ENCODE data around the gene HOXA6. TPM values are rescaled to one million over a fixed set of nuclear protein-coding genes. Genes with fewer than 3 reads are reported as not detected.

HOXA6 gene
- total and polyA plus RNA-seq, 2 experiments from 2014 or later, result not detected

DNA sequence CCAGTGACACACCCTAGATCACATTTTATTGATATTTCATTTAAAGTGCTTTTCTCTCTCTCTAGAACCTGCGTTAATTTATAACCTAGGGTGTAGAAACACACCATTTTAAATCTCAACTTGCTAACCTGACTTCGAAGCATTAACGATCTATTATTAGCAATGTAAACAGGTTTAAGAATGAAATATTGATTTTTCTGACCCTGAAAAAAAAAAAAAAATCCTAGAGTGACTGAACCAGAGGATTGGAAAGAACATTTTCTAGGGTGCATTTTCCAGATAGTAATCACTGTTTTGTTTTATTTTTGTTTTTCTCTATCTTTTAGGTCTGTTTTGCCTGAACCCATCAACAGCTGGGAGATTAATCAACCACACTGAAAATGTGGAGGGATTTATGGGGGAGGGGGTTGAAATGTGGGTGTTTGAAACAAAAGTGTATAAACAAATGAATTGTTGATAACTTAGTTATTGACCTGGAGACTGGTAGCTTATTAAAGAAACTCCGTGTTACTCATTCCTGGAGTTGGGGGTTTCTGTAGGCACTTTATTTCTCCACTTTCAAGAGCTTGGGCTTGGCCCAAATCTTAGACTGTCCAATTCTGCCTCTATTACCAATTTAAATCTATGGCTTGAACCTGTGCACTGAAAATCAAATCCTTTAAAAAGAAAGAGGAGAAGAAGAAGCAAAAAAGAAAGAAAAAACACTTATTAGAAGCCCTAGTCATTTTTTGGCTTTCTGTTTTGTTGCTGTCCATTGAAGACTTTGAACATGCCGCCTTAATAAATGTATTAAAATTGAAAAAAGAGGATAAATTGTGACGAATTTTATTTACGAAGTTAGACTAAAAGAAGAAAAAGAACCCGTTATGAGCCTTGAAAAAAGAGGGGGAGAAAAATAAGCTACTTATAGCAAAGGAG is 47.9 kb downstream of the HOXA6 start:
- no peak overlapping the region for H3K27ac ChIP-seq

DNA sequence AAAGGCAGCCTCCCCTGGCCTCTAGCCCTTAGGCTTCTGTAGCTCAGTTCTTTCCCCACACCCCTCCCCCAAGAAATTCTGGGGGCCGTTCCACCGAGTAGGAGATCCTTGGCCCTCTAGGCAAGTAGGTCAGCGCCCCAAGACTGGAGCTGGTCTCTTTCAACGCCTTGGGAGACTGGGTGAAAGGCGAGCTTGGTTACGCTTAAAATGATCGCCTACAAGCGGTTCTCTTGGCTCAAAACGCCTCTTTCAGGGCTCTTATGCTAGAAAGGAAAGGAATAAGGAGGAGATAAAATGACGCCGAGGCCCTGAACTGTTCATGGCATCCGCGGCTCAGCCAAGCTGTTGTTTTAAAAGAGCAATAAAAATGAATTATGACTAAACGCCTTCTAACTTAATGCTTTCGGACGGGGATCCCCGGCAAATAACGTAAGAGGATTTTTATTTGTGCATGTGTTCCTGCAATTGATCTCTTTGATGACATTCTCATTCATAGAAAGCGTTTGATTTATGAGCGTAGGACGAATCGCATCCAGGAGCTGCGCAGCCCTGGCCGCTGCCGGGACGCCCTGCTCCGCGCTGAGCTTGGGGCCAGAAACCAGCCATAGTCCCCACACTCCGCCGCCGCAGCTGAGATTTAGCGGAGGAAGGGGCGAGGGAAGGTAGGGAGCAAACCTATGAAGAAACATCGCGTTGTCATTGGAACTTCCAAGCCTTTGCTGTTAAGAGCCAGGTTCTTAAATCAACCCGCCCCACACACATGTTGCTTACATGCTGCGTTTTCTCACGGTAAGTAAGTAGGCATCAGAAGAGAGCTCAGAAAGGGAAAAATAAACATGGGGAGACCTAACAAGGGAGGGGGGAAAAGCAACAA is 48.8 kb downstream of the HOXA6 start:
- H3K4me3 ChIP-seq, result no peak overlapping the region
- H3K27ac ChIP-seq, result no peak overlapping the region
- H3K27me3 ChIP-seq, result peaks cover 100% of the 10 kb centered on the region
- no peaks in the 10 kb centered on the region for H3K36me3 ChIP-seq
- H3K4me1 ChIP-seq (ENCODE audit: low read depth), result no peaks in the 10 kb centered on the region
- DNase-seq (ENCODE audit: low read depth in 1 of 2, low spot score in 1 of 2), result no peak
- TF ChIP-seq, protein P1, sequence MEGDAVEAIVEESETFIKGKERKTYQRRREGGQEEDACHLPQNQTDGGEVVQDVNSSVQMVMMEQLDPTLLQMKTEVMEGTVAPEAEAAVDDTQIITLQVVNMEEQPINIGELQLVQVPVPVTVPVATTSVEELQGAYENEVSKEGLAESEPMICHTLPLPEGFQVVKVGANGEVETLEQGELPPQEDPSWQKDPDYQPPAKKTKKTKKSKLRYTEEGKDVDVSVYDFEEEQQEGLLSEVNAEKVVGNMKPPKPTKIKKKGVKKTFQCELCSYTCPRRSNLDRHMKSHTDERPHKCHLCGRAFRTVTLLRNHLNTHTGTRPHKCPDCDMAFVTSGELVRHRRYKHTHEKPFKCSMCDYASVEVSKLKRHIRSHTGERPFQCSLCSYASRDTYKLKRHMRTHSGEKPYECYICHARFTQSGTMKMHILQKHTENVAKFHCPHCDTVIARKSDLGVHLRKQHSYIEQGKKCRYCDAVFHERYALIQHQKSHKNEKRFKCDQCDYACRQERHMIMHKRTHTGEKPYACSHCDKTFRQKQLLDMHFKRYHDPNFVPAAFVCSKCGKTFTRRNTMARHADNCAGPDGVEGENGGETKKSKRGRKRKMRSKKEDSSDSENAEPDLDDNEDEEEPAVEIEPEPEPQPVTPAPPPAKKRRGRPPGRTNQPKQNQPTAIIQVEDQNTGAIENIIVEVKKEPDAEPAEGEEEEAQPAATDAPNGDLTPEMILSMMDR (IDR thresholded peaks at IDR 0.05; ENCODE audit: low read depth, low read length), result no peak
- H3K9me3 ChIP-seq (ENCODE audit: low read depth), result no peaks in the 10 kb centered on the region

More for the DNA sequence above, 47.9 kb downstream of the HOXA6 start:
- Histone ChIP-seq H3K27me3 (peaks cover 100% of the 10 kb centered on the region), H3K4me3 (no peak overlapping the region), H3K36me3 (no peaks in the 10 kb centered on the region), H3K4me1 (ENCODE audit: low read depth) (no peaks in the 10 kb centered on the region), H3K9me3 (ENCODE audit: low read depth) (no peaks in the 10 kb centered on the region)
- no peak for DNase-seq (ENCODE audit: low read depth in 1 of 2, low spot score in 1 of 2)
- TF ChIP-seq, protein P1 (IDR thresholded peaks at IDR 0.05; ENCODE audit: low read depth, low read length), result no peak

DNA sequence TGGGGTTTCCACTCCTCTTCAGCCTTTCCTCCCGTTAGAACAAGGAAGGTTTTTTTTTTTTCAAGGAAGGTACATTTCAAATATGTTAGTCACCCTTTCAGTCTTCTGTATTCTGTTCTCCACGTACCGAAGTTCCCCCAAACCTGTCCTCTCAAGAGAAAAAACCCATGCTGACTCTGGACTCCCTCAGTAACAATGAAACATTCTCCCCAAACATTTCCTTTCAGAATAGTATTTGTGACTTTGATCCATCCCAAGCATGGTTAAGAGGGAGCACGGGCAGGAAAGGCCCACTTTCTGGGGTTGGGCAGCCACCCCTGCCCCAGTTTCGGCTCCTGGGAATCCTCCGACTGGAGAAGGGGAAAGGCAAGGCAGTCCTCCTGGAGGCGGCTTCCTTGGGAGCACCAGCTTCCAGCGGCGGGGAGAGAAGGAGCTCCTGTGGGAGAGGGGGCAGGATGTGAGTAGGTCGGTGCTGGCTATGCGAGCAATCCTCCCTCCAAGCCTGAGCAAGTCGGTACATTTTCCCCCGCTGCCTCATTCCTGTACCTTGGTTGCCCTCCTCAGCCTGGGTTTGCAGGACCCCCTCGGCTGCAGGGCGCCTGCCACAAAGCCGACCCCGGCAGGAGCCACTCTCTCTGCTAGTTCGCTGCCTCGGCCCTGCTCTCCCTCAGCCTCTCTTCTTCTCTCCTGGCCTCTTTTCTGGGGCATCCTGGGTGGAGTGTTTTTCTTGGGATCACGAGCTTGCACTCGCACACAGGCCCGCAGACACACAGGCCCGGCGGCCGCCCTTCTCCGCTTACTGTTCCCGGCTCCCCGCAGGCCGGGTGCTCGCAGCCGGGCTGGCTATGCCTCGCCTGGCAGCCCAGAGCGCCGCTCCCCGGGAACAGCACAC is 49.6 kb downstream of the HOXA6 start:
- no peak overlapping the region for H3K27ac ChIP-seq
- no peaks in the 10 kb centered on the region for H3K36me3 ChIP-seq
- DNase-seq (ENCODE audit: low read depth in 1 of 2, low spot score in 1 of 2), result peak in 1 of 2 donors; percentile 42
- no peaks in the 10 kb centered on the region for H3K9me3 ChIP-seq (ENCODE audit: low read depth)
- no peaks in the 10 kb centered on the region for H3K4me1 ChIP-seq (ENCODE audit: low read depth)
- H3K4me3 ChIP-seq, result no peak overlapping the region
- peaks cover 100% of the 10 kb centered on the region for H3K27me3 ChIP-seq
- TF ChIP-seq, protein P1 (IDR thresholded peaks at IDR 0.05; ENCODE audit: low read depth, low read length), result no peak

DNA sequence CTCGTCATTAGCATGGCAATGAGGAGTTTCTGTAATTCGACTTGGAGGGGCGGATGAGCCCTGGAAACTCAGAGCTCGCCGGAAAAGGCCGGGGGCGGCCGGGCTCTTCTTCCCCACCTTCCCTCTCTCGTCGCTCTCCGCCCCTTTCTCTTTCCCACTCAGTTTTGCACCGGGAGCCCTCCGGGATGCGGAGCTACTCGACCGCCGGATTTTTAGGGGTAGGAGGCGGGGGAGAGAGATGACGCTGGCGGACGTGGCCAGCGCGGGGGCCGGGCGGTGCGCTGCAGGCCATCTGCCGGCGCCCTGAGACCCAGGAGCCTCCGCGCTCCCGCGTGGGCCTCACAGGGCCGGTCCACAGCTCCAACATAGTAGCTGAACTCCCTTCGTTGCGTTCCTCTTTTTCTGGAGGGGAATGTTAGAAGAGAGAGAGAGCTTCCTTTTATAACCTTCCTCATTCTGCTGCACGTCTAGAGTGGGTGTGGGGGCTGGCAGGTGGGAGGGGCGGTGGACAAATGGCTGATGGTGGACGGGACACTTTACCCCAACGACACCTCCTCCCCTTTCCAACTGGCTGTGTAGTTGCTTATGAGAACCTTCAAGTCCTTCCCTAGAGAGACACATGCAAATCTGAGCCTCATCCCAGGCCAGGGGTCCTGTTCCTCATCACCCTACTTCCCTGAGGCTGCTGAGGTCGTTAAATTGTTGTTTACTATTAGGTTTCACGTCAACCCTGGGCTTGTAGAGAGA is 50.6 kb downstream of the HOXA6 start:
- peaks cover 100% of the 10 kb centered on the region for H3K27me3 ChIP-seq
- no peaks in the 10 kb centered on the region for H3K9me3 ChIP-seq (ENCODE audit: low read depth)
- H3K4me3 ChIP-seq, result peak overlapping the region; percentile 52
- TF ChIP-seq, protein P1 (IDR thresholded peaks at IDR 0.05; ENCODE audit: low read depth, low read length), result no peak
- DNase-seq (ENCODE audit: low read depth in 1 of 2, low spot score in 1 of 2), result no peak
- no peaks in the 10 kb centered on the region for H3K36me3 ChIP-seq
- no peak overlapping the region for H3K27ac ChIP-seq
- H3K4me1 ChIP-seq (ENCODE audit: low read depth), result no peaks in the 10 kb centered on the region

Measured in cardiac muscle cell (in vitro differentiated cells and primary cell).